Heart left ventricle (tissue), 16 donors: Measurements from ENCODE around the gene LAMA2. TPM values are rescaled to one million over a fixed set of nuclear protein-coding genes. Genes with fewer than 3 reads are reported as not detected.
"Not testable (repeated sequence)": the region's sequence is repeated elsewhere in the genome, so short reads cannot be mapped to it uniquely, and the experiment has no call there.

Experiments used
- ATAC-seq, 4 donors: fragments of 200-7000 bp; cut with Tn5 transposase; one replicate each; pipeline ENCODE4 v1.9.1; 2020 to 2022; ENCODE audit warnings: moderate library complexity in 4 of 4, mild to moderate bottlenecking in 3 of 4, moderate number of reproducible peaks in 1 of 4
- DNase-seq, 5 donors: peaks; one replicate each; pipeline ENCODE4 v3.0.0-alpha.2; 2020
- H3K27ac ChIP-seq, 12 donors: fragments of 200-600 bp; sonication (generic) in 4 of 12; one replicate each; pipeline versions ENCODE4 v1.5.0 to v1.8.0; 2016 to 2022; ENCODE audit warnings: mild to moderate bottlenecking in 2 of 12
- H3K27me3 ChIP-seq, 9 donors: fragments of 200-600 bp; sonication (generic) in 2 of 9; one replicate each; pipeline versions ENCODE4 v1.5.1 to v1.8.0; 2016 to 2022; ENCODE audit warnings: mild to moderate bottlenecking in 3 of 9
- H3K36me3 ChIP-seq, 9 donors: fragments of 200-600 bp; sonication (generic) in 2 of 9; one replicate each; pipeline versions ENCODE4 v1.5.0 to v1.8.0; 2018 to 2022; ENCODE audit warnings: mild to moderate bottlenecking in 2 of 9
- H3K4me1 ChIP-seq, 12 donors: fragments of 200-600 bp; sonication (generic) in 4 of 12; one replicate each; pipeline versions ENCODE4 v1.5.0 to v1.8.0; 2016 to 2022; ENCODE audit warnings: mild to moderate bottlenecking in 3 of 12
- H3K4me3 ChIP-seq, 12 donors: fragments of 200-600 bp; sonication (generic) in 4 of 12; one replicate each; pipeline versions ENCODE4 v1.5.0 to v1.8.0; 2017 to 2022; ENCODE audit warnings: mild to moderate bottlenecking in 9 of 12, moderate library complexity in 4 of 12
- H3K9me3 ChIP-seq, 12 donors: fragments of 200-600 bp; sonication (generic) in 4 of 12; one replicate each; pipeline versions ENCODE4 v1.5.0 to v1.8.0; 2016 to 2022; ENCODE audit warnings: mild to moderate bottlenecking in 1 of 12
- POLR2A ChIP-seq, 2 donors: fragments of 450-650 bp; IDR thresholded peaks; one replicate each; pipeline ENCODE4 v1.6.1; 2017; ENCODE audit warnings: antibody characterized with exemption in 2 of 2, mild to moderate bottlenecking in 2 of 2, moderate library complexity in 2 of 2
- WGBS, 4 donors: extraction: QIAGEN DNeasy Blood & Tissue Kit in 2 of 4; methylation state at CpG; one replicate each; pipeline versions ENCODE4 v1.1.5 to v1.1.7; 2013 to 2018; 5-methylcytosine and 5-hydroxymethylcytosine counted together
- intact Hi-C, 10 donors: fragments of 100-400 bp; cut with DNase I; formaldehyde crosslinking; loops; one replicate each; pipeline versions ENCODE4 v1.11.1 to v1.14.2; 2022
- polyA plus RNA-seq, 2 donors: library from polyadenylated mRNA; stranded (reverse); fragments of 200-250 nt; gene quantifications; one replicate each; pipeline ENCODE4 v1.2.3, GENCODE V29; 2013
- total RNA-seq, 9 donors: library from RNA; depleted of rRNA in 2 of 9; stranded (reverse); fragments of >200 nt in 2 of 9; fragmentation: NEBNext Ultra II Directional in 3 of 9; extraction: Animal tissue kit (Norgen Biotek cat#: 25700) in 3 of 9; gene quantifications; one replicate each; pipeline versions ENCODE4 v1.1.0 to v1.2.4, GENCODE V29; 2016 to 2023
- TF ChIP-seq, protein P1 (sequence below), 12 donors: fragments of 200-600 bp; sonication (generic) in 4 of 12; IDR thresholded peaks; one replicate each; pipeline versions ENCODE4 v1.5.0 to v1.8.0; 2018 to 2022; ENCODE audit warnings: antibody characterized with exemption in 12 of 12, mild to moderate bottlenecking in 5 of 12
- donor health status: ischemic (EF 13 %, LVEDD 7.1; RV severe dilation, severe dysfunction).
- donor health status: healthy with polysubstance abuse.
- donor health status: DM: no; HTN: yes; CAD: no.
- donor health status: DM: no; HTN: no; CAD: no.
- donor health status: ischemic (EF 25% LVEDD 6.9; RV normal size, moderate dysfunction).
- donor health status: ischemic (EF 25% LVEDD 5.7; RV mildly dilated, moderate dysfunction).
- donor health status: healthy.
- donor health status: DM: yes; HTN: yes; CAD: no.
- donor health status: ischemic (EF 35%, LVEDD 5.7; RV mildly dilated, moderate dysfunction).
- donor health status: nonischemic (EF 11% LVEDD 7.7; RV severe dilation, severe dysfunction).
- donor health status: DM: yes; HTN: yes; CAD: no.
- donor health status: PGD.
- donor health status: ischemic (EF 29% LVEDD 5.4; RV normal size, mild dysfunction).
- donor health status: nonischemic (EF 23%, LVEDD 6.1; RV moderate dilation, normal function).

The LAMA2 gene
- total and polyA plus RNA-seq, 11 donors: 34.8 to 299 (median 206) TPM

DNA sequence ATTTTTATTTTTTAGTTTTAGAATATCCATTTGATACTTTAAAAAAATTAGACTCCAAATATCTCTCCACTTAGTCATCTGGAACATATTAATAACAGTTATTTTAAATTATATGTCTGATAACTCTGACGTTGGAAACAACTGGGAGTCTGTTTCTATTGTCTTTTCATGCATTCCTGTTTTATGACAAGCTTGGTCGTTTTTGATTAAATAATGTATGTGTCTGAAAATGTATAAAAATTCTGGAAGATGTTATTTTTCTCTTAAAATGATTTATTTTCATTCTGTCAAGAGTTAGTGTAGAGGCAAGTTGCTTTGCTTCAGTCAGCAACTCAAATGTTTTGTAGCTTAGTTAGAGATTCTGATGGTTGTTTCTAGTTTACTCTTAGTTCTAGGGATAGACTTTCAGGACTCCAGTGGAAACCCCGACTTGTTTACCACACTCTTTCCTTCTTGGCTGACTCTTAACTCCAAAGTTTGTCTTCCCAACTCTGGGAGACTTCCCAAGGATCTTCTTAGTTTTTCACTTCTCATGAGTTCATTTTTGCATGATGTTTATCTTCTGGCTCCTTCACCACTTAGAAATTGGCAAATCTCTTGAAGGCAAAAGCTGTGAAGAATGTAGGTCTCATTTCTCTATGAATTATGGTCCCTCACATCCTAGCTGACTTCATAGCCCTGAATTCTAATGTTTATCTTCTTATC, 190.9 kb downstream of the LAMA2 start:
- H3K36me3 ChIP-seq: peaks cover 0 to 10% (median 2%) of the 10 kb centered on the region in 9 donors
- H3K9me3 ChIP-seq: no peaks in the 10 kb centered on the region
- WGBS, 4 donors: 44 to 50% (median 48%) methylated on average over 3 of the region's 3 CpGs
- peak overlapping the region in 9 of 12 donors; percentile 3 to 71 (median 32) for H3K27ac ChIP-seq
- peaks cover 0 to 28% (median 10%) of the 10 kb centered on the region in 12 donors for H3K4me1 ChIP-seq
- no peaks in the 10 kb centered on the region for H3K27me3 ChIP-seq
- ATAC-seq (peak in 2 of 4 donors; percentile 7 to 31), DNase-seq (no peak)
- TF ChIP-seq, protein P1, sequence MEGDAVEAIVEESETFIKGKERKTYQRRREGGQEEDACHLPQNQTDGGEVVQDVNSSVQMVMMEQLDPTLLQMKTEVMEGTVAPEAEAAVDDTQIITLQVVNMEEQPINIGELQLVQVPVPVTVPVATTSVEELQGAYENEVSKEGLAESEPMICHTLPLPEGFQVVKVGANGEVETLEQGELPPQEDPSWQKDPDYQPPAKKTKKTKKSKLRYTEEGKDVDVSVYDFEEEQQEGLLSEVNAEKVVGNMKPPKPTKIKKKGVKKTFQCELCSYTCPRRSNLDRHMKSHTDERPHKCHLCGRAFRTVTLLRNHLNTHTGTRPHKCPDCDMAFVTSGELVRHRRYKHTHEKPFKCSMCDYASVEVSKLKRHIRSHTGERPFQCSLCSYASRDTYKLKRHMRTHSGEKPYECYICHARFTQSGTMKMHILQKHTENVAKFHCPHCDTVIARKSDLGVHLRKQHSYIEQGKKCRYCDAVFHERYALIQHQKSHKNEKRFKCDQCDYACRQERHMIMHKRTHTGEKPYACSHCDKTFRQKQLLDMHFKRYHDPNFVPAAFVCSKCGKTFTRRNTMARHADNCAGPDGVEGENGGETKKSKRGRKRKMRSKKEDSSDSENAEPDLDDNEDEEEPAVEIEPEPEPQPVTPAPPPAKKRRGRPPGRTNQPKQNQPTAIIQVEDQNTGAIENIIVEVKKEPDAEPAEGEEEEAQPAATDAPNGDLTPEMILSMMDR (IDR thresholded peaks at IDR 0.05): no peak
- TF ChIP-seq POLR2A (IDR thresholded peaks at IDR 0.05): no peak
- intact Hi-C loops: no loop called here
- H3K4me3 ChIP-seq: no peak overlapping the region

DNA sequence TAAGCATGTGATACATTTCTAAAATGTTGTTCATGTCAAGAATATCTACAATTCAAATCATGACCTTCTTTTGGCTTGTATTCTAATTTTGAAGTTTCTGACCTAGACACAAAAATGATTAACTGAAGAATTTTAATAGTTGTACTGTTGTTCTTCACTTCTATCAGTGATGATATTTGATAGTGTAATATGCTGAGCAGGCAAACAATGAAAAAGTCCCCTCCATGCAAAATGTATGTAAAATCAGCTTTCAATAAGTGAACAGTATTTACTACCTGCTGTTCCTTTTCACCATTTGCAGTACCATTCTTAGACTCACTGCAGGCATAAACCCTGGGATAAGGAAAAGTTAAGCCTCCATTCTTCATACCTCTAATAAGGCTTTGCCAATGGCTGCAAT, 201.5 kb downstream of the LAMA2 start:
- intact Hi-C loops: no loop called here
- no peak overlapping the region for H3K27ac ChIP-seq
- no peak for DNase-seq

DNA sequence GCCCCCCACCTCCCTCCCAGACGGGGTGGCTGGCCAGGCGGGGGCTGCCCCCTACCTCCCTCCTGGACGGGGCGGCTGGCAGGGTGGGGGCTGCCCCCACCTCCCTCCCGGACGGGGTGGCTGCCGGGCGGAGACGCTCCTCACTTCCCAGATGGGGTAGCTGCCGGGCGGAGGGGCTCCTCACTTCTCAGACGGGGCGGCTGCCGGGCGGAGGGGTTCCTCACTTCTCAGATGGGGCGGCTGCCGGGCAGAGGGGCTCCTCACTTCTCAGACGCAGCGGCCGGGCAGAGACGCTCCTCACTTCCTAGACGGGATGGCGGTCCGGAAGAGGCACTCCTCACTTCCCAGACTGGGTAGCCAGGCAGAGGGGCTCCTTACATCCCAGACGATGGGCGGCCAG, 205.5 kb downstream of the LAMA2 start:
- H3K27ac ChIP-seq, H3K4me3 ChIP-seq, H3K9me3 ChIP-seq, ATAC-seq, H3K27me3 ChIP-seq, intact Hi-C loops: not testable (repeated sequence)
- peak in 1 of 5 donors; percentile 49 for DNase-seq
- Histone ChIP-seq H3K36me3 (peaks cover 0 to 18% (median 0%) of the 10 kb centered on the region in 9 donors), H3K4me1 (peaks cover 0 to 20% (median 1%) of the 10 kb centered on the region in 12 donors)
- 90 to 97% (median 95%) methylated on average over 6 to 26 of the region's 26 CpGs for WGBS, 4 donors

More for the DNA sequence above, 201.5 kb downstream of the LAMA2 start:
- no peak overlapping the region for H3K4me3 ChIP-seq
- peaks cover 0 to 14% (median 0%) of the 10 kb centered on the region in 9 donors for H3K36me3 ChIP-seq
- no peaks in the 10 kb centered on the region for H3K27me3 ChIP-seq
- ATAC-seq: no peak
- TF ChIP-seq POLR2A (IDR thresholded peaks at IDR 0.05): no peak
- TF ChIP-seq, protein P1 (IDR thresholded peaks at IDR 0.05): no peak
- H3K4me1 ChIP-seq: peaks cover 0 to 22% (median 0%) of the 10 kb centered on the region in 12 donors
- no peaks in the 10 kb centered on the region for H3K9me3 ChIP-seq

DNA sequence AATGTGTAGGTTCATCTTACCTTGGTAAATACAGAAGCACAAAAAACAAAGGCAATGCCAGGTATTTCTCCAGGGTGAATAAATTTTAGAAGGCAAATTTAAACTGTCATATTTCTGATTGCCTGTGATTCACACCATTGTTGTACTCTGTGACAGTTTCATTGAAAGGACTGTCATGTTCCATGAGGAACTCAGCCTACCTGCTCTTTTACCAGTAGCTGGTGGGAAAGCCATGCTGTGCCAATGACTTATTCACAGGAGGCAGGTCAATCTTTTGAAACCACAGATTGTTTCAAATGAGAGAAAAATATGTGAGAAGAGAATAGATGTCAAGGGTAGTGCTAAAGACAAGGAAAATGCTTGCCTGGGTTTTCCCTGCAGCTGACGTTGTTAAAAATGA, 206.4 kb downstream of the LAMA2 start:
- H3K9me3 ChIP-seq: no peaks in the 10 kb centered on the region
- H3K27me3 ChIP-seq: no peaks in the 10 kb centered on the region
- H3K4me1 ChIP-seq: peaks cover 0 to 28% (median 6%) of the 10 kb centered on the region in 12 donors
- WGBS, 4 donors: 71 to 82% (median 79%) methylated on average over 1 of the region's 1 CpG
- H3K27ac ChIP-seq: no peak overlapping the region
- TF ChIP-seq, protein P1 (IDR thresholded peaks at IDR 0.05): no peak
- no peak for TF ChIP-seq POLR2A (IDR thresholded peaks at IDR 0.05)
- intact Hi-C loops: no loop called here
- DNase-seq: no peak
- ATAC-seq: no peak
- H3K4me3 ChIP-seq: no peak overlapping the region
- peaks cover 0 to 18% (median 0%) of the 10 kb centered on the region in 9 donors for H3K36me3 ChIP-seq
